Smooth muscle cell (in vitro differentiated cells): ENCODE measurements around the gene APOO. TPM values are rescaled to one million over a fixed set of nuclear protein-coding genes. Genes with fewer than 3 reads are reported as not detected.

ENCODE experiments used
- DNase-seq: peaks from one replicate; lab custom pipeline; 2025; ENCODE audit not compliant: unreplicated experiment; lab: John Stamatoyannopoulos, UW
- H2AFZ ChIP-seq: fragments of 200-600 bp; sonication (generic); 2 replicates; pipeline ENCODE4 v1.6.0; 2016; ENCODE audit warnings: antibody characterized with exemption, low read depth, mild to moderate bottlenecking
- H3F3A ChIP-seq: fragments of 200-600 bp; sonication (generic); 2 replicates; pipeline ENCODE4 v1.6.0; 2017; ENCODE audit warnings: antibody characterized with exemption, low read depth
- H3K27ac ChIP-seq: fragments of 200-600 bp; sonication (generic); 2 replicates; pipeline ENCODE4 v1.5.1; 2016; ENCODE audit warnings: low read depth, mild to moderate bottlenecking
- H3K27me3 ChIP-seq: fragments of 200-600 bp; sonication (generic); 2 replicates; pipeline ENCODE4 v1.6.1; 2016; ENCODE audit warnings: low read depth, mild to moderate bottlenecking
- H3K36me3 ChIP-seq: fragments of 200-600 bp; sonication (generic); 2 replicates; pipeline ENCODE4 v1.5.1; 2016; ENCODE audit warnings: low read depth
- H3K4me1 ChIP-seq: fragments of 200-600 bp; sonication (generic); 2 replicates; pipeline ENCODE4 v1.5.1; 2016; ENCODE audit warnings: low read depth
- H3K4me2 ChIP-seq: fragments of 200-600 bp; sonication (generic); 2 replicates; pipeline ENCODE4 v1.6.0; 2016; ENCODE audit warnings: mild to moderate bottlenecking
- H3K4me3 ChIP-seq: fragments of 200-600 bp; sonication (generic); 2 replicates; pipeline ENCODE4 v1.5.1; 2016; ENCODE audit warnings: mild to moderate bottlenecking
- H3K79me2 ChIP-seq: fragments of 200-600 bp; sonication (generic); 2 replicates; pipeline ENCODE4 v1.6.0; 2016; ENCODE audit warnings: low read depth, mild to moderate bottlenecking
- H3K9ac ChIP-seq: fragments of 200-600 bp; sonication (generic); 2 replicates; pipeline ENCODE4 v1.6.0; 2016; ENCODE audit warnings: low read depth
- H3K9me3 ChIP-seq: fragments of 200-600 bp; sonication (generic); replicated peaks from 2 replicates; pipeline ENCODE4 v1.5.1; 2016; ENCODE audit warnings: low read depth
- H4K20me1 ChIP-seq: fragments of 200-600 bp; sonication (generic); 2 replicates; pipeline ENCODE4 v1.6.0; 2016; ENCODE audit warnings: low read depth
- CTCF ChIP-seq: fragments of 200-600 bp; sonication (generic); IDR thresholded peaks from 2 replicates; pipeline ENCODE4 v1.5.1; 2017; ENCODE audit warnings: borderline replicate concordance, mild to moderate bottlenecking, antibody characterized with exemption; ENCODE audit not compliant: insufficient read depth, poor library complexity, severe bottlenecking
- WGBS: methylation state at CpG from one replicate; pipeline ENCODE4 v1.1.7; 2016; ENCODE audit warnings: low lambda C conversion rate; 5-methylcytosine and 5-hydroxymethylcytosine counted together
- polyA plus RNA-seq: library from polyadenylated mRNA; unstranded; fragments of >200 nt; fragmentation: Nextera tagmentation; extraction: Ambion mirVana; gene quantifications from 2 replicates; pipeline ENCODE4 v1.2.1, GENCODE V29; 2016
- total RNA-seq: library from RNA; depleted of rRNA; stranded (reverse); fragments of >200 nt; gene quantifications from 2 replicates; pipeline ENCODE4 v1.2.3, GENCODE V29; 2014

APOO gene
- total and polyA plus RNA-seq, 2 experiments from 2014 or later, result 38.7 to 54.3 TPM

- H2AFZ ChIP-seq, result no peak overlapping the region
- WGBS, result 45% methylated on average over 1 of the region's 1 CpG
- no peaks in the 10 kb centered on the region for H3K9me3 ChIP-seq
- no peak overlapping the region for H3K4me2 ChIP-seq
- H3K27me3 ChIP-seq, result no peaks in the 10 kb centered on the region
- H3F3A ChIP-seq, result no peaks in the 10 kb centered on the region
- no peaks in the 10 kb centered on the region for H3K4me1 ChIP-seq
- H3K36me3 ChIP-seq, result no peaks in the 10 kb centered on the region
- no peaks in the 10 kb centered on the region for H3K79me2 ChIP-seq
- no peak overlapping the region for H3K9ac ChIP-seq
- no peak for DNase-seq
- TF ChIP-seq CTCF, result no peak
- H3K4me3 ChIP-seq, result no peak overlapping the region
- H4K20me1 ChIP-seq, result no peaks in the 10 kb centered on the region
- no peak overlapping the region for H3K27ac ChIP-seq
Measured at GRCh38 chrX:23936180-23936579, 28.4 kb upstream of the APOO start.

- no peaks in the 10 kb centered on the region for H3K4me1 ChIP-seq
- H3K79me2 ChIP-seq, result no peaks in the 10 kb centered on the region
- DNase-seq, result no peak
- no peaks in the 10 kb centered on the region for H4K20me1 ChIP-seq
- H3K27me3 ChIP-seq, result no peaks in the 10 kb centered on the region
- 94% methylated on average over 11 of the region's 11 CpGs for WGBS
- no peak overlapping the region for H3K9ac ChIP-seq
- H2AFZ ChIP-seq, result no peak overlapping the region
- H3K27ac ChIP-seq, result no peak overlapping the region
- H3K9me3 ChIP-seq, result no peaks in the 10 kb centered on the region
- no peak overlapping the region for H3K4me2 ChIP-seq
- TF ChIP-seq CTCF, result no peak
- no peak overlapping the region for H3K4me3 ChIP-seq
- H3F3A ChIP-seq, result no peaks in the 10 kb centered on the region
- H3K36me3 ChIP-seq, result no peaks in the 10 kb centered on the region
Measured at GRCh38 chrX:23935106-23935505, 27.4 kb upstream of the APOO start.

GRCh38 chrX:23932046-23932445 is 24.3 kb upstream of the APOO start:
- H4K20me1 ChIP-seq, result no peaks in the 10 kb centered on the region
- WGBS, result 71% methylated on average over 1 of the region's 1 CpG
- no peak for DNase-seq
- no peak for TF ChIP-seq CTCF
- H2AFZ ChIP-seq, result no peak overlapping the region
- H3K4me2 ChIP-seq, result no peak overlapping the region
- no peaks in the 10 kb centered on the region for H3K36me3 ChIP-seq
- H3K4me1 ChIP-seq, result no peaks in the 10 kb centered on the region
- no peaks in the 10 kb centered on the region for H3K27me3 ChIP-seq
- H3K4me3 ChIP-seq, result no peak overlapping the region
- no peaks in the 10 kb centered on the region for H3F3A ChIP-seq
- no peaks in the 10 kb centered on the region for H3K9me3 ChIP-seq
- H3K9ac ChIP-seq, result no peak overlapping the region
- H3K79me2 ChIP-seq, result no peaks in the 10 kb centered on the region
- no peak overlapping the region for H3K27ac ChIP-seq

GRCh38 chrX:23930894-23931604 is 23.3 kb upstream of the APOO start:
- Histone ChIP-seq H2AFZ (peak overlapping the region; percentile 68), H4K20me1 (no peaks in the 10 kb centered on the region), H3K4me3 (no peak overlapping the region), H3K36me3 (no peaks in the 10 kb centered on the region), H3K27me3 (no peaks in the 10 kb centered on the region), H3F3A (no peaks in the 10 kb centered on the region), H3K4me2 (no peak overlapping the region), H3K4me1 (no peaks in the 10 kb centered on the region), H3K79me2 (no peaks in the 10 kb centered on the region), H3K9me3 (no peaks in the 10 kb centered on the region), H3K27ac (no peak overlapping the region), H3K9ac (no peak overlapping the region)
- no peak for TF ChIP-seq CTCF
- 27% methylated on average over 2 of the region's 2 CpGs for WGBS
- no peak for DNase-seq
